ENCODE measurements around the gene NFRKB. TPM values are rescaled to one million over a fixed set of nuclear protein-coding genes. Genes with fewer than 3 reads are reported as not detected.

Gene NFRKB
- total and polyA plus RNA-seq, 10 of the 15 experiments (the other 5 are each of a cell fraction or from before 2014, with no cell fraction given): 3.7 to 21.7 (median 14.1) TPM

GRCh38 chr11:129894278-129895125 is 876 bp downstream of the NFRKB start:
- ChIA-PET CTCF (interaction anchor here (0.8 to 3.0 kb wide), 3 partner anchors 176 to 237 kb away, joined by 3 to 11 read pairs (median 4); no protein-coding TSS in a partner anchor), RAD21 (ENCODE audit: unreplicated experiment) (interaction anchor here (0.7 to 1.2 kb wide), 3 partner anchors 110 to 257 kb away, joined by 3 to 4 read pairs (median 4); no protein-coding TSS in a partner anchor), SMC1A (ENCODE audit: uncharacterized antibody, unreplicated experiment) (interaction anchor here (1.0 to 1.4 kb wide), 4 partner anchors 16 to 237 kb away, joined by 3 read pairs; no protein-coding TSS in a partner anchor), POLR2A (interaction anchor here (0.6 kb wide), 2 partner anchors 13 to 252 kb away, joined by 3 to 4 read pairs; no protein-coding TSS in a partner anchor)
- Histone ChIP-seq H2AFZ (ENCODE audit: control insufficient read depth, low read depth, low read length) (peak overlapping the region; percentile 99), H3K9ac (ENCODE audit: control insufficient read depth, insufficient read depth, low read length) (peak overlapping the region; percentile 85), H4K20me1 (ENCODE audit: control insufficient read depth, insufficient read depth) (no peaks in the 10 kb centered on the region), H3K27ac (ENCODE audit: control insufficient read depth, insufficient read depth) (peak overlapping the region; percentile 65; the same call in 1 of the 2 replicates), H3K4me1 (ENCODE audit: control insufficient read depth, insufficient read depth, low read length) (peaks cover 6% of the 10 kb centered on the region), H3K36me3 (ENCODE audit: control insufficient read depth in 2 of 2, insufficient read depth in 2 of 2, low read length in 1 of 2) (peaks cover 0 to 17% of the 10 kb centered on the region in 2 experiments; a peak in 2 of 4 replicates), H3K9me3 (replicated peaks; ENCODE audit: control insufficient read depth, insufficient read depth, low read length) (no peaks in the 10 kb centered on the region; the same call in 2 of the 3 replicates), H3K4me2 (ENCODE audit: control insufficient read depth, insufficient read depth) (peak overlapping the region; percentile 100), H3K27me3 (replicated peaks in 1 of 2; ENCODE audit: control insufficient read depth in 2 of 2, insufficient read depth in 2 of 2, low read length in 1 of 2) (no peaks in the 10 kb centered on the region), H3K4me3 (peak overlapping the region; percentile 89), H3K79me2 (ENCODE audit: control insufficient read depth, insufficient read depth, low read length) (peaks cover 17% of the 10 kb centered on the region)
- BruUV-seq (replicated peaks): no TSS peak
- FAIRE-seq (no peak), ATAC-seq (peak; percentile 41), DNase-seq (ENCODE audit: low read depth, low spot score) (no peak)
- intact Hi-C loops (cut with micrococcal nuclease; ENCODE audit: unreplicated experiment) (no loop called here), in situ Hi-C loops (cut with MboI) (no loop called here)
- TF ChIP-seq RAD51 (IDR thresholded peaks at IDR 0.05) (peak; percentile 52; the same call in 1 of the 2 replicates), SP1 (IDR thresholded peaks at IDR 0.05; ENCODE audit: low read depth, low read length) (no peak), HDGF (IDR thresholded peaks at IDR 0.05) (no peak), FOS (IDR thresholded peaks at IDR 0.05; ENCODE audit: borderline replicate concordance, extremely low read depth, insufficient read length) (no peak), CEBPZ (IDR thresholded peaks at IDR 0.05; ENCODE audit: low read depth, low read length) (no peak)
- WGBS (ENCODE audit: insufficient coverage, insufficient replicate concordance, low lambda C conversion rate, missing lambda C conversion rate): 21% methylated on average over 13 of the region's 13 CpGs

Measured in GM12878 (cell line).